Measurements from ENCODE around the gene SORBS1.

DNA sequence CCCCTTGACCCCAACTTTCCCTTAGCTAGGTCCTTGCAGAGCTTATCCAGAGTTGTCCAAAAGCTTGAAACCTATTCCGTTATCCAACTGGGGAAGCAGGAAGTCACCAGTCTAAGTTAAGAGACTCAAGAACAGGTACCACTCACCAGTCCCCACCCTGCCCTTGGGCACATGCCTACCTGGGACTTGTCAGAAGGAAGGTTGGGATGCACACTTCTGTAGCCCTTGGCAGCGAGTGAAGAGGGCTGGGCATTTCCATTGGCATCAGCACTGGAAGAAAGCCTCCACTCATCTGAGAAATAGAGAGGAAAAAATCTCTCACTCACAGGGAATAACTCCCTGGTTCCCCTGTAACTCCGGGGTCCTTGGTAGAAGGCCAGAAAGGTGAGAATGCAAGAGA, 139.4 kb downstream of the SORBS1 start:
- TF ChIP-seq, protein P1, sequence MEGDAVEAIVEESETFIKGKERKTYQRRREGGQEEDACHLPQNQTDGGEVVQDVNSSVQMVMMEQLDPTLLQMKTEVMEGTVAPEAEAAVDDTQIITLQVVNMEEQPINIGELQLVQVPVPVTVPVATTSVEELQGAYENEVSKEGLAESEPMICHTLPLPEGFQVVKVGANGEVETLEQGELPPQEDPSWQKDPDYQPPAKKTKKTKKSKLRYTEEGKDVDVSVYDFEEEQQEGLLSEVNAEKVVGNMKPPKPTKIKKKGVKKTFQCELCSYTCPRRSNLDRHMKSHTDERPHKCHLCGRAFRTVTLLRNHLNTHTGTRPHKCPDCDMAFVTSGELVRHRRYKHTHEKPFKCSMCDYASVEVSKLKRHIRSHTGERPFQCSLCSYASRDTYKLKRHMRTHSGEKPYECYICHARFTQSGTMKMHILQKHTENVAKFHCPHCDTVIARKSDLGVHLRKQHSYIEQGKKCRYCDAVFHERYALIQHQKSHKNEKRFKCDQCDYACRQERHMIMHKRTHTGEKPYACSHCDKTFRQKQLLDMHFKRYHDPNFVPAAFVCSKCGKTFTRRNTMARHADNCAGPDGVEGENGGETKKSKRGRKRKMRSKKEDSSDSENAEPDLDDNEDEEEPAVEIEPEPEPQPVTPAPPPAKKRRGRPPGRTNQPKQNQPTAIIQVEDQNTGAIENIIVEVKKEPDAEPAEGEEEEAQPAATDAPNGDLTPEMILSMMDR (IDR thresholded peaks at IDR 0.05): no peak
- TF ChIP-seq EP300 (IDR thresholded peaks at IDR 0.05; ENCODE audit: low read depth): no peak
